HEK293T (cell line): Measurements from ENCODE around the gene PAFAH2.
"Not testable (repeated sequence)": the region's sequence is repeated elsewhere in the genome, so short reads cannot be mapped to it uniquely, and the experiment has no call there.

Source experiments
- CTCF ChIA-PET: fragments of 350-600 bp; formaldehyde crosslinking; extraction: SDS; loops from one replicate; lab custom pipeline; 2021; ENCODE audit warnings: antibody characterized with exemption, inconsistent platforms; lab: Yijun Ruan, JAX
- POLR2A ChIA-PET: fragments of 350-600 bp; formaldehyde crosslinking; extraction: SDS; loops from one replicate; lab custom pipeline; 2020; ENCODE audit warnings: antibody characterized with exemption, inconsistent platforms; lab: Yijun Ruan, JAX
- DNase-seq: peaks from one replicate; pipeline ENCODE4 v3.0.0; 2012; ENCODE audit warnings: mixed read lengths; ENCODE audit errors: extremely low spot score
- ARNT ChIP-seq: fragments of 450-650 bp; IDR thresholded peaks from 2 replicates; pipeline ENCODE4 v1.6.1; 2017; ENCODE audit warnings: mild to moderate bottlenecking
- BHLHE40 ChIP-seq: fragments of 450-650 bp; IDR thresholded peaks from 2 replicates; pipeline ENCODE4 v1.6.1; 2016; ENCODE audit warnings: mild to moderate bottlenecking, moderate library complexity, borderline replicate concordance
- CTBP1 ChIP-seq: fragments of 450-650 bp; IDR thresholded peaks from 2 replicates; pipeline ENCODE4 v1.6.1; 2016; ENCODE audit warnings: borderline replicate concordance
- ELF4 ChIP-seq: fragments of 450-650 bp; IDR thresholded peaks from 2 replicates; pipeline ENCODE4 v1.6.1; 2017; ENCODE audit warnings: antibody characterized with exemption
- FOXA1 ChIP-seq: fragments of 450-650 bp; IDR thresholded peaks from 2 replicates; pipeline ENCODE4 v1.6.1; 2016; ENCODE audit warnings: mild to moderate bottlenecking
- FOXK2 ChIP-seq: fragments of 450-650 bp; IDR thresholded peaks from 2 replicates; pipeline ENCODE4 v1.6.1; 2016; ENCODE audit warnings: mild to moderate bottlenecking
- FOXM1 ChIP-seq: fragments of 450-650 bp; IDR thresholded peaks from 2 replicates; pipeline ENCODE4 v1.6.1; 2017; ENCODE audit warnings: mild to moderate bottlenecking, borderline replicate concordance
- HDGF ChIP-seq: fragments of 450-650 bp; IDR thresholded peaks from 2 replicates; pipeline ENCODE4 v1.6.1; 2017; ENCODE audit warnings: antibody characterized with exemption, borderline replicate concordance
- L3MBTL2 ChIP-seq: fragments of 450-650 bp; conservative IDR thresholded peaks from 2 replicates; pipeline ENCODE4 v1.6.1; 2016; ENCODE audit warnings: mild to moderate bottlenecking
- LEF1 ChIP-seq: fragments of 450-650 bp; IDR thresholded peaks from 2 replicates; pipeline ENCODE4 v1.6.1; 2017; ENCODE audit warnings: mild to moderate bottlenecking, borderline replicate concordance
- NFRKB ChIP-seq: fragments of 450-650 bp; IDR thresholded peaks from 2 replicates; pipeline ENCODE4 v1.6.1; 2016; ENCODE audit warnings: mild to moderate bottlenecking, moderate library complexity
- PKNOX1 ChIP-seq: fragments of 450-650 bp; IDR thresholded peaks from 2 replicates; pipeline ENCODE4 v1.6.1; 2016
- SP1 ChIP-seq: fragments of 450-650 bp; IDR thresholded peaks from 2 replicates; pipeline ENCODE4 v1.6.1; 2017
- SUZ12 ChIP-seq: fragments of 450-650 bp; IDR thresholded peaks from 2 replicates; pipeline ENCODE4 v1.6.1; 2016; ENCODE audit warnings: mild to moderate bottlenecking
- TARDBP ChIP-seq: fragments of 450-650 bp; IDR thresholded peaks from 2 replicates; pipeline ENCODE4 v1.6.1; 2016
- ZNF384 ChIP-seq: fragments of 450-650 bp; IDR thresholded peaks from 2 replicates; pipeline ENCODE4 v1.6.1; 2016

Gene PAFAH2

DNA sequence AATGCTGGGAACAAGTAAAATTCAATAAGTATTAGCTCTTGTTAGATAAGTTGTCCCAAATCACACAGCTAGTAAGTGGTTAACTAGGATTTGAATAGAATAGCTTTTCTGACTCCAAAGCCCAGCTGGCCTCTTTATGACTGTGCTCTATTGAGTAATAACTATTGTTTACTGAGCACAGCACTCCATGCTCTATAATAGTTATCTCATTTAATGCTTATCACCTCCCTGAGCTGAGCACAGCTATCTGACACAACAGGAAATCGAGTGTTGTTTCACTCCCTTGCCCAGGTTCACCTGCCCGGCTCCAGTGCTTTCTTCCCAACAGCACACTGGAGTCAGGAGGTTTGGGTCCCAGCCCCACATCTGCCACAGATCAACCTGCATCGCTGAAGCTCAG is 52.9 kb downstream of the PAFAH2 start:
- POLR2A ChIA-PET: interaction anchor here (1.5 kb wide), 1 partner anchor 53 kb away, joined by 4 read pairs; the partner anchor contains the start of gene PAFAH2
- TF ChIP-seq SP1 (no peak), ARNT (no peak), LEF1 (no peak), BHLHE40 (no peak), FOXA1 (no peak), NFRKB (no peak), ELF4 (no peak), TARDBP (no peak), PKNOX1 (no peak), FOXM1 (no peak), CTBP1 (no peak), HDGF (no peak), ZNF384 (no peak)
- CTCF ChIA-PET: interaction anchor here (0.6 kb wide), 1 partner anchor 66 kb away, joined by 9 read pairs; no protein-coding TSS in a partner anchor
- no peak for DNase-seq

DNA sequence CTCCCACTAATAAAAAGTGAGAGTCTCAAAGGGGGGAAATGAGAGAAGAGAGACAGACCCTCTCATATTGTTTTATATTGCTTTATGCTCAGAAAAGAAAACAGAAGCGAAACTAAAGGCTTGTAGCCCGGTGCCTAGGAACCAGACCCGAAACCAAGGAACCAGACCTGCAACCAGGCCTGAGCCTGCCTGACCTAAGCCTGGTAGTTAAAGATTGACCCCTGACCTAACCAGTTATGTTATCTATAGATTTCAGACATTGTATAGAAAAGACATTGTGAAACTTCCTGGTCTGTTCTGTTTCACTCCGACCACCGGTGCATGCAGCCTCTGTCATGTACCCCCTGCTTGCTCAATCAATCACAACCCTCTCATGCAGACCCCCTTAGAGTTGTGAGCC is 54.4 kb downstream of the PAFAH2 start:
- POLR2A ChIA-PET, CTCF ChIA-PET, DNase-seq: not testable (repeated sequence)

DNA sequence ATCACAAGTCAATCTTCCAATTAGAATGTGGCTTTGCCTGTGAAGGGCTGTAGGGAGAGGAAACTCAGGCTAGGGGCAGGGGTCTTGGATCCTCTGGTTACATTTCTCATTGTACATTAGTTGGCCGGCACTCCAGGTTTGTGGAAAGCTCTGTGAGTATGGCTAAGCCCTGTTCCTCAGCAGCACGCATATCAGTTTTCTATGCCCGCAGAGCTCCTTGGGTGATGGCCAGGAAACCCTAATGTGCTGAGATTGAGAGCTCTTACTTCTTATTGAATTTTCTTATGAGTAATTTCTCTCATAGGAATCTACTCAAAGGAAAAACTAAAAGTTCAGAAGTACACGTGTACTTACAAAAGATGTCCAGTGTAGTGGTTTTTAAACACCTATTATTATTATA is 60.9 kb downstream of the PAFAH2 start:
- ChIA-PET CTCF (no interaction called here), POLR2A (no interaction called here)
- DNase-seq: no peak
- TF ChIP-seq SUZ12 (no peak), ELF4 (no peak), PKNOX1 (no peak), FOXK2 (no peak), BHLHE40 (no peak), FOXM1 (no peak), L3MBTL2 (no peak), NFRKB (no peak), CTBP1 (no peak), ARNT (no peak), FOXA1 (no peak), ZNF384 (no peak), TARDBP (no peak), SP1 (no peak), HDGF (no peak)

DNA sequence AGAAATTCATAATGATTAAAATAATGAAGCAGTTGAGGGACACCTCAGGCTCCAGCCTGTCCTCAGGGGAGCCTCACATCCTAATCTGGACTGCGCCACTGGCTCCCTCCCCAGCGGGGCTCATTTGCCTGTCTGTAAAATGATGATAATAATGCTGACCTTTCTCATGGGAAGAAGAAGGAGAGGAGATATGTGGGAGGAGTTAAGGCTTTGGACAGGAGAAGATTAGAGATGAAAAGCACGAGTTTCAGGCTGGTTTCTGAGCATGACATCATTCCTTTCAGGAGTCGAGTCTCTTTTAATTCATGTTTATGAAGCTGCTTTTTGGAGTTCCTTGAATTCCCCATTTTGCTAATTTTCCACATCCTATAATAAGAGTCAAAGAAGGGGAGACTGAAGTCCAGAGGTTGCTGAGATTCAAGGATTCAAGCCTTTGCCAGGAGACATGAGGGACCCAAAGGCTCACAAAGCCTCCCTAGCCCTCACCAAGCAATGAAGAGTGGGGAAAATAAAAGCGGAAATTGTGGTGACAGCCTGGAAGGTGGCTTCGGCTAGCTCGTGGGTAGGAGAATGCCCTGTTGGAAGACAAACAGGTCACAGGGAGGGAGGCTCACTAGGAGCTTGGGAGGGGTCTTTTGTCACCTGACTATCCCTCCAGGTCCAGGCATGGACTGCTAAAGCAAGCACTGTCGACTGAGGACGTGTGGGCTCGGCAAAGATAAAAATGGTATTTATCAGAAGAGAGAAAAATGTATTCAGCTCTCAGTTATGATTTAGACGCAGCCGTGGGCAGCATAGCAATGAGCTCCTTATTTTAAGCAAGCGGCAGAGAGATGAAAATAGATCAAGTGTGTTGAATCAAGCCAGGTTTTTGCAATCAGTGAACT is 64.1 kb downstream of the PAFAH2 start:
- TF ChIP-seq FOXA1: no peak
- no peak for TF ChIP-seq SP1
- DNase-seq: no peak
- POLR2A ChIA-PET: no interaction called here
- CTCF ChIA-PET: interaction anchor here (1.9 kb wide), 1 partner anchor 38 kb away, joined by 8 read pairs; no protein-coding TSS in a partner anchor

GRCh38 chr1:25932811-25933400 is 65.0 kb downstream of the PAFAH2 start:
- CTCF ChIA-PET: interaction anchor here (1.9 kb wide), 1 partner anchor 37 kb away, joined by 8 read pairs; no protein-coding TSS in a partner anchor
- not testable (repeated sequence) for DNase-seq
- POLR2A ChIA-PET: interaction anchor here (0.9 kb wide), 1 partner anchor 88 kb away, joined by 3 read pairs; the partner anchor contains the start of gene EXTL1

- no peak for DNase-seq
- ChIA-PET POLR2A (interaction anchor here (0.9 kb wide), 1 partner anchor 89 kb away, joined by 3 read pairs; the partner anchor contains the start of gene EXTL1), CTCF (interaction anchor here (1.9 kb wide), 1 partner anchor 36 kb away, joined by 8 read pairs; no protein-coding TSS in a partner anchor)
- TF ChIP-seq SP1 (no peak), PKNOX1 (no peak), FOXA1 (no peak), FOXM1 (no peak), BHLHE40 (no peak), HDGF (no peak), CTBP1 (no peak), TARDBP (no peak), FOXK2 (no peak), ARNT (no peak), L3MBTL2 (no peak), NFRKB (no peak), SUZ12 (no peak), ZNF384 (no peak), LEF1 (no peak), ELF4 (no peak)
Measured at GRCh38 chr1:25932321-25932720, 65.5 kb downstream of the PAFAH2 start.
